Nephron (organoid): Measurements from ENCODE around the gene ALDH1L2.
A peak's percentile ranks its signal among the peaks of the same experiment; 100 is the strongest.

Experiments
- H3K27ac Mint-ChIP-seq, 3 experiments: 2 replicates each; pipeline ENCODE4 v1.8.0; 2020; ENCODE audit warnings: mixed read lengths in 3 of 3, mild to moderate bottlenecking in 2 of 3, moderate library complexity in 1 of 3
- H3K27me3 Mint-ChIP-seq: 2 replicates; pipeline ENCODE4 v1.8.0; 2021; ENCODE audit warnings: low read depth, mild to moderate bottlenecking, moderate library complexity, mixed read lengths
- H3K36me3 Mint-ChIP-seq: 2 replicates; pipeline ENCODE4 v1.8.0; 2020; ENCODE audit warnings: low read depth, mixed read lengths
- H3K4me1 Mint-ChIP-seq: 2 replicates; pipeline ENCODE4 v1.8.0; 2020; ENCODE audit warnings: mixed read lengths
- H3K4me3 Mint-ChIP-seq, 3 experiments: 2 replicates each; pipeline ENCODE4 v1.8.0; 2020; ENCODE audit warnings: mild to moderate bottlenecking in 3 of 3, mixed read lengths in 3 of 3, moderate library complexity in 2 of 3
- H3K9me3 Mint-ChIP-seq: 2 replicates; pipeline ENCODE4 v1.8.0; 2020; ENCODE audit warnings: mixed read lengths
- CTCF ChIP-seq, 3 experiments: fragments of 200-600 bp; sonication (generic); IDR thresholded peaks; one replicate each; pipeline ENCODE4 v1.5.0; 2021; ENCODE audit warnings: antibody characterized with exemption in 3 of 3; ENCODE audit not compliant: unreplicated experiment in 3 of 3

ALDH1L2 gene

GRCh38 chr12:105026411-105026810, 57.8 kb downstream of the ALDH1L2 start:
- no peaks in the 10 kb centered on the region for H3K9me3 Mint-ChIP-seq
- peaks cover 32% of the 10 kb centered on the region for H3K4me1 Mint-ChIP-seq
- peak overlapping the region; percentile 83 to 94 (median 93) for H3K27ac Mint-ChIP-seq
- no peaks in the 10 kb centered on the region for H3K27me3 Mint-ChIP-seq
- peak overlapping the region in 1 of 3 experiments; percentile 38 for H3K4me3 Mint-ChIP-seq
- no peak for TF ChIP-seq CTCF (IDR thresholded peaks at IDR 0.05; ENCODE audit: unreplicated experiment in 3 of 3)
- H3K36me3 Mint-ChIP-seq, result no peaks in the 10 kb centered on the region

- Mint-ChIP-seq H3K9me3 (no peaks in the 10 kb centered on the region), H3K27ac (peak overlapping the region; percentile 83 to 94 (median 93)), H3K4me3 (peak overlapping the region in 1 of 3 experiments; percentile 42), H3K36me3 (no peaks in the 10 kb centered on the region), H3K27me3 (no peaks in the 10 kb centered on the region), H3K4me1 (peaks cover 32% of the 10 kb centered on the region)
- TF ChIP-seq CTCF (IDR thresholded peaks at IDR 0.05; ENCODE audit: unreplicated experiment in 3 of 3), result no peak
Measured at GRCh38 chr12:105025890-105026289, 58.4 kb downstream of the ALDH1L2 start.

GRCh38 chr12:105024928-105025327, 59.3 kb downstream of the ALDH1L2 start:
- H3K36me3 Mint-ChIP-seq, result no peaks in the 10 kb centered on the region
- no peak for TF ChIP-seq CTCF (IDR thresholded peaks at IDR 0.05; ENCODE audit: unreplicated experiment in 3 of 3)
- H3K9me3 Mint-ChIP-seq, result no peaks in the 10 kb centered on the region
- H3K27ac Mint-ChIP-seq, result peak overlapping the region; percentile 39 to 94 (median 93)
- H3K4me3 Mint-ChIP-seq, result no peak overlapping the region
- no peaks in the 10 kb centered on the region for H3K27me3 Mint-ChIP-seq
- peaks cover 32% of the 10 kb centered on the region for H3K4me1 Mint-ChIP-seq

- no peak overlapping the region for H3K4me3 Mint-ChIP-seq
- H3K9me3 Mint-ChIP-seq, result no peaks in the 10 kb centered on the region
- peaks cover 11% of the 10 kb centered on the region for H3K4me1 Mint-ChIP-seq
- H3K27ac Mint-ChIP-seq, result no peak overlapping the region
- TF ChIP-seq CTCF (IDR thresholded peaks at IDR 0.05; ENCODE audit: unreplicated experiment in 3 of 3), result no peak
- H3K36me3 Mint-ChIP-seq, result peaks cover 12% of the 10 kb centered on the region
- no peaks in the 10 kb centered on the region for H3K27me3 Mint-ChIP-seq
Measured at GRCh38 chr12:105020241-105020962, 63.9 kb downstream of the ALDH1L2 start.

GRCh38 chr12:105018776-105019175, 65.5 kb downstream of the ALDH1L2 start:
- H3K9me3 Mint-ChIP-seq, result no peaks in the 10 kb centered on the region
- H3K27ac Mint-ChIP-seq, result no peak overlapping the region
- peaks cover 23% of the 10 kb centered on the region for H3K36me3 Mint-ChIP-seq
- TF ChIP-seq CTCF (IDR thresholded peaks at IDR 0.05; ENCODE audit: unreplicated experiment in 3 of 3), result no peak
- no peaks in the 10 kb centered on the region for H3K27me3 Mint-ChIP-seq
- no peak overlapping the region for H3K4me3 Mint-ChIP-seq
- H3K4me1 Mint-ChIP-seq, result no peaks in the 10 kb centered on the region

GRCh38 chr12:105018012-105018411, 66.2 kb downstream of the ALDH1L2 start:
- no peaks in the 10 kb centered on the region for H3K9me3 Mint-ChIP-seq
- H3K4me3 Mint-ChIP-seq, result no peak overlapping the region
- H3K27ac Mint-ChIP-seq, result no peak overlapping the region
- no peak for TF ChIP-seq CTCF (IDR thresholded peaks at IDR 0.05; ENCODE audit: unreplicated experiment in 3 of 3)
- H3K36me3 Mint-ChIP-seq, result peaks cover 31% of the 10 kb centered on the region
- H3K27me3 Mint-ChIP-seq, result no peaks in the 10 kb centered on the region
- H3K4me1 Mint-ChIP-seq, result no peaks in the 10 kb centered on the region
